Coronary artery (tissue), 2 donors: Measurements from ENCODE around the gene ADCK1.
"Not testable (repeated sequence)": the region's sequence is repeated elsewhere in the genome, so short reads cannot be mapped to it uniquely, and the experiment has no call there.

Experiments used
- DNase-seq: peaks from one replicate; pipeline ENCODE4 v3.0.0-alpha.2; 2017; ENCODE audit warnings: low spot score
- H3K27ac ChIP-seq, 2 donors: fragments of 200-600 bp; sonication (generic); one replicate each; pipeline ENCODE4 v1.5.1; 2016 to 2019
- H3K4me3 ChIP-seq: fragments of 200-600 bp; sonication (generic); 2 replicates; pipeline ENCODE4 v1.5.1; 2016; ENCODE audit warnings: mild to moderate bottlenecking, moderate library complexity
- CTCF ChIP-seq: fragments of 200-600 bp; sonication (generic); IDR thresholded peaks from one replicate; pipeline ENCODE4 v1.5.1; 2019; ENCODE audit warnings: antibody characterized with exemption

ADCK1 gene

GRCh38 chr14:77763316-77763715 lies 36.6 kb upstream of the ADCK1 start:
- TF ChIP-seq CTCF: no peak
- Histone ChIP-seq H3K4me3 (no peak overlapping the region), H3K27ac (no peak overlapping the region)
- DNase-seq: no peak

- no peak for DNase-seq
- no peak for TF ChIP-seq CTCF
- Histone ChIP-seq H3K4me3 (no peak overlapping the region), H3K27ac (no peak overlapping the region)
Observed at GRCh38 chr14:77763978-77764377, 35.9 kb upstream of the ADCK1 start.

GRCh38 chr14:77768442-77769069 lies 31.4 kb upstream of the ADCK1 start:
- not testable (repeated sequence) for H3K4me3 ChIP-seq, DNase-seq
- H3K27ac ChIP-seq: peak overlapping the region in 1 of 2 donors; percentile 50

- not testable (repeated sequence) for DNase-seq, H3K4me3 ChIP-seq, H3K27ac ChIP-seq
Observed at GRCh38 chr14:77773966-77774365, 25.9 kb upstream of the ADCK1 start.

- no peak for TF ChIP-seq CTCF
- Histone ChIP-seq H3K4me3 (no peak overlapping the region), H3K27ac (no peak overlapping the region)
- no peak for DNase-seq
Observed at GRCh38 chr14:77782202-77782601, 17.7 kb upstream of the ADCK1 start.

- DNase-seq: no peak
- no peak for TF ChIP-seq CTCF
- H3K4me3 ChIP-seq: no peak overlapping the region
- H3K27ac ChIP-seq: no peak overlapping the region
Observed at GRCh38 chr14:77786148-77786547, 13.8 kb upstream of the ADCK1 start.

- DNase-seq: no peak
- no peak for TF ChIP-seq CTCF
- no peak overlapping the region for H3K4me3 ChIP-seq
- no peak overlapping the region for H3K27ac ChIP-seq
Observed at GRCh38 chr14:77790566-77791224, 9.2 kb upstream of the ADCK1 start.

- DNase-seq: no peak
- no peak for TF ChIP-seq CTCF
- H3K4me3 ChIP-seq: no peak overlapping the region
- H3K27ac ChIP-seq: no peak overlapping the region
Observed at GRCh38 chr14:77791225-77791600, 8.7 kb upstream of the ADCK1 start.

GRCh38 chr14:77793255-77793654 lies 6.7 kb upstream of the ADCK1 start:
- not testable (repeated sequence) for H3K4me3 ChIP-seq, DNase-seq, H3K27ac ChIP-seq
